H1 (cell line): Measurements from ENCODE around the gene SDC4. TPM values are rescaled to one million over a fixed set of nuclear protein-coding genes. Genes with fewer than 3 reads are reported as not detected.

Experiments
- CTCF ChIA-PET: fragments of 300-600 bp; sonication (Branson Sonifier 250); formaldehyde crosslinking; loops from one replicate; lab custom pipeline; 2021; ENCODE audit not compliant: partially characterized antibody; lab: Charles Lee
- POLR2A ChIA-PET: fragments of 300-600 bp; sonication (Branson Sonifier 250); formaldehyde crosslinking; loops from one replicate; lab custom pipeline; 2021; ENCODE audit warnings: inconsistent platforms; ENCODE audit not compliant: partially characterized antibody; lab: Charles Lee
- DNase-seq, 2 experiments: peaks; one replicate each; pipeline versions ENCODE4 v3.0.0 to v3.0.0-alpha.2; 2010 to 2022; ENCODE audit warnings: low spot score in 2 of 2, low read depth in 1 of 2, mixed read lengths in 1 of 2
- FAIRE-seq: peaks from 2 replicates; lab custom pipeline; 2011; peaks lifted over from hg19 to GRCh38; lab: Jason Lieb, UNC
- H2AFZ ChIP-seq: 2 replicates; pipeline ENCODE4 v1.8.1; 2012; ENCODE audit warnings: low read length, inconsistent platforms
- H2AK5ac ChIP-seq: 2 replicates; pipeline ENCODE4 v1.6.1; 2013; ENCODE audit warnings: low read depth, low read length
- H2BK120ac ChIP-seq: replicated peaks from 2 replicates; pipeline ENCODE3; 2013; ENCODE audit warnings: low read depth, low read length, inconsistent platforms
- H2BK12ac ChIP-seq: 2 replicates; pipeline ENCODE4 v1.6.1; 2013; ENCODE audit warnings: low read depth, low read length
- H2BK15ac ChIP-seq: 2 replicates; pipeline ENCODE4 v1.6.1; 2013; ENCODE audit warnings: low read length
- H2BK20ac ChIP-seq: 2 replicates; pipeline ENCODE4 v1.6.1; 2013; ENCODE audit warnings: low read length
- H2BK5ac ChIP-seq: 2 replicates; pipeline ENCODE4 v1.6.1; 2013; ENCODE audit warnings: low read depth, low read length
- H3K14ac ChIP-seq: 2 replicates; pipeline ENCODE4 v1.6.1; 2013; ENCODE audit warnings: inconsistent platforms; ENCODE audit not compliant: insufficient read length
- H3K18ac ChIP-seq: 2 replicates; pipeline ENCODE4 v1.6.1; 2013; ENCODE audit warnings: low read length; ENCODE audit errors: extremely low read depth
- H3K23ac ChIP-seq: 2 replicates; pipeline ENCODE4 v1.6.1; 2013; ENCODE audit warnings: inconsistent platforms; ENCODE audit not compliant: insufficient read length
- H3K23me2 ChIP-seq: 2 replicates; pipeline ENCODE4 v1.6.1; 2013; ENCODE audit warnings: low read depth, low read length
- H3K27ac ChIP-seq: 2 replicates; pipeline ENCODE4 v1.6.1; 2011; ENCODE audit warnings: low read depth, low read length, inconsistent platforms
- H3K27me3 ChIP-seq, 4 experiments: replicated peaks in 1 of 4; 1 replicate in 1 of 4; 2 replicates in 3 of 4; pipeline versions ENCODE4 v1.6.1 to v1.8.1; 2011 to 2013; ENCODE audit warnings: low read length in 3 of 4, mild to moderate bottlenecking in 3 of 4, inconsistent platforms in 2 of 4, mixed read lengths in 2 of 4, moderate library complexity in 1 of 4; ENCODE audit not compliant: control insufficient read depth in 3 of 4, insufficient read depth in 3 of 4; ENCODE audit errors: extremely low read depth in 1 of 4
- H3K36me3 ChIP-seq, 4 experiments: 2 replicates each; pipeline versions ENCODE4 v1.6.1 to v1.8.1; 2011 to 2013; ENCODE audit warnings: mild to moderate bottlenecking in 4 of 4, low read length in 3 of 4, moderate library complexity in 2 of 4, control low read depth in 1 of 4, inconsistent platforms in 1 of 4; ENCODE audit not compliant: insufficient read depth in 4 of 4, control insufficient read depth in 2 of 4
- H3K4ac ChIP-seq: replicated peaks from 2 replicates; pipeline ENCODE3; 2013; ENCODE audit warnings: low read length, low read depth, mixed read lengths, inconsistent platforms; ENCODE audit not compliant: insufficient read length
- H3K4me1 ChIP-seq, 4 experiments: replicated peaks in 1 of 4; 1 replicate in 1 of 4; 2 replicates in 3 of 4; pipeline versions ENCODE4 v1.6.1 to v1.8.1; 2011 to 2013; ENCODE audit warnings: low read length in 3 of 4, inconsistent platforms in 2 of 4, mixed read lengths in 1 of 4; ENCODE audit not compliant: insufficient read depth in 4 of 4, control insufficient read depth in 3 of 4
- H3K4me2 ChIP-seq, 2 experiments: 2 replicates each; pipeline versions ENCODE4 v1.6.1 to v1.8.1; 2011 to 2013; ENCODE audit warnings: low read depth in 2 of 2, low read length in 2 of 2, control low read depth in 1 of 2, inconsistent platforms in 1 of 2, mild to moderate bottlenecking in 1 of 2; ENCODE audit not compliant: insufficient read depth in 1 of 2
- H3K4me3 ChIP-seq, 4 experiments: fragments of 200-600, 300-600 bp in 1 of 4; sonication (generic), shearing (Covaris generic), sonication (Bioruptor Twin) in 1 of 4; 2 replicates each; pipeline versions ENCODE4 v1.5.1 to v1.8.1; 2011 to 2016; ENCODE audit warnings: low read length in 4 of 4, low read depth in 3 of 4, control low read depth in 2 of 4, inconsistent platforms in 2 of 4, mild to moderate bottlenecking in 2 of 4, mixed read lengths in 1 of 4, moderate library complexity in 1 of 4; ENCODE audit not compliant: insufficient read depth in 2 of 4; ENCODE audit errors: extremely low read depth in 1 of 4
- H3K56ac ChIP-seq: replicated peaks from 2 replicates; pipeline ENCODE3; 2013; ENCODE audit warnings: low read depth, mild to moderate bottlenecking, mixed read lengths, low read length, inconsistent platforms; ENCODE audit not compliant: insufficient read length
- H3K79me1 ChIP-seq: 2 replicates; pipeline ENCODE4 v1.6.1; 2013; ENCODE audit warnings: low read depth, low read length, control low read depth
- H3K79me2 ChIP-seq, 2 experiments: 2 replicates each; pipeline versions ENCODE4 v1.6.1 to v1.8.1; 2012 to 2013; ENCODE audit warnings: low read length in 2 of 2, mild to moderate bottlenecking in 2 of 2, inconsistent platforms in 1 of 2; ENCODE audit not compliant: insufficient read depth in 2 of 2, control insufficient read depth in 1 of 2
- H3K9ac ChIP-seq, 4 experiments: replicated peaks in 1 of 4; 1 replicate in 1 of 4; 2 replicates in 3 of 4; pipeline versions ENCODE4 v1.6.1 to v1.8.1; 2011 to 2013; ENCODE audit warnings: low read depth in 3 of 4, low read length in 3 of 4, control low read depth in 2 of 4, mild to moderate bottlenecking in 2 of 4, moderate library complexity in 2 of 4, inconsistent platforms in 1 of 4; ENCODE audit errors: extremely low read depth in 1 of 4
- H3K9me3 ChIP-seq, 2 experiments: 2 replicates each; pipeline versions ENCODE4 v1.6.1 to v1.8.1; 2012 to 2013; ENCODE audit warnings: mild to moderate bottlenecking in 2 of 2, moderate library complexity in 2 of 2, control low read depth in 1 of 2, inconsistent platforms in 1 of 2, low read depth in 1 of 2, low read length in 1 of 2, mixed read lengths in 1 of 2; ENCODE audit not compliant: insufficient read depth in 2 of 2
- H4K20me1 ChIP-seq, 2 experiments: replicated peaks in 1 of 2; 2 replicates each; pipeline versions ENCODE3 to v1.8.1; 2011 to 2013; ENCODE audit warnings: inconsistent platforms in 2 of 2, low read length in 2 of 2, mild to moderate bottlenecking in 1 of 2; ENCODE audit not compliant: insufficient read depth in 2 of 2, control insufficient read depth in 1 of 2
- H4K5ac ChIP-seq: 2 replicates; pipeline ENCODE4 v1.6.1; 2013; ENCODE audit warnings: low read length, low read depth, mixed read lengths, inconsistent platforms; ENCODE audit not compliant: insufficient read length
- H4K8ac ChIP-seq: 2 replicates; pipeline ENCODE4 v1.8.0; 2013; ENCODE audit warnings: mild to moderate bottlenecking, moderate library complexity, low read length, inconsistent platforms; ENCODE audit not compliant: insufficient read depth; ENCODE audit errors: extremely low read depth
- H4K91ac ChIP-seq: replicated peaks from 2 replicates; pipeline ENCODE3; 2013; ENCODE audit warnings: low read length, mixed read lengths, inconsistent platforms; ENCODE audit not compliant: insufficient read length
- BRCA1 ChIP-seq: IDR thresholded peaks from 2 replicates; pipeline ENCODE4 v1.6.1; 2012; ENCODE audit warnings: low read depth, low read length, improper control_type of control experiment
- CBX8 ChIP-seq: fragments of 300-800, 300-1000 bp; sonication (generic); IDR thresholded peaks from 2 replicates; pipeline ENCODE4 v1.7.1; 2016; ENCODE audit warnings: low read depth, low read length, borderline replicate concordance
- CHD1 ChIP-seq: IDR thresholded peaks from 2 replicates; pipeline ENCODE4 v1.6.1; 2012; ENCODE audit warnings: low read depth, low read length, improper control_type of control experiment
- CHD2 ChIP-seq: IDR thresholded peaks from 2 replicates; pipeline ENCODE4 v1.6.1; 2012; ENCODE audit warnings: low read length, improper control_type of control experiment
- CTBP2 ChIP-seq: IDR thresholded peaks from 2 replicates; pipeline ENCODE4 v1.7.0; 2011; ENCODE audit warnings: borderline replicate concordance, mild to moderate bottlenecking, moderate library complexity, mixed read lengths, low read length; ENCODE audit not compliant: insufficient read depth, insufficient read length
- GABPA ChIP-seq: IDR thresholded peaks from 2 replicates; pipeline ENCODE4 v1.6.1; 2011; ENCODE audit warnings: mild to moderate bottlenecking, low read length, moderate library complexity, borderline replicate concordance; ENCODE audit not compliant: insufficient read depth
- GTF2F1 ChIP-seq: IDR thresholded peaks from 2 replicates; pipeline ENCODE4 v1.6.1; 2012; ENCODE audit warnings: low read depth, low read length, improper control_type of control experiment, borderline replicate concordance
- KDM1A ChIP-seq: fragments of 200-600, 300-600 bp; sonication (generic); IDR thresholded peaks from 2 replicates; pipeline ENCODE4 v1.7.1; 2016; ENCODE audit warnings: mild to moderate bottlenecking, low read length, borderline replicate concordance
- PHF8 ChIP-seq: fragments of 200-600 bp; sonication (generic); conservative IDR thresholded peaks from 2 replicates; pipeline ENCODE4 v1.7.1; 2012; ENCODE audit warnings: low read depth, mild to moderate bottlenecking, inconsistent platforms, low read length, moderate library complexity
- RAD21 ChIP-seq, 2 experiments: IDR thresholded peaks in 1 of 2; conservative IDR thresholded peaks in 1 of 2; 2 replicates each; pipeline ENCODE4 v1.6.1; 2011; ENCODE audit warnings: low read depth in 2 of 2, low read length in 2 of 2, improper control_type of control experiment in 1 of 2, inconsistent platforms in 1 of 2, mild to moderate bottlenecking in 1 of 2, moderate library complexity in 1 of 2
- SP2 ChIP-seq: IDR thresholded peaks from 2 replicates; pipeline ENCODE4 v1.6.1; 2012; ENCODE audit warnings: mild to moderate bottlenecking, low read length, inconsistent platforms
- WGBS, 2 experiments: shearing (Covaris generic) in 1 of 2; methylation state at CpG; one replicate each; pipeline versions ENCODE4 v1.1.6 to v1.1.7; 2013 to 2015; ENCODE audit warnings: low lambda C conversion rate in 2 of 2, mixed read lengths in 2 of 2, inconsistent platforms in 1 of 2, low coverage in 1 of 2, missing lambda C conversion rate in 1 of 2; ENCODE audit not compliant: insufficient replicate concordance in 2 of 2, insufficient coverage in 1 of 2, insufficient read length in 1 of 2; ENCODE audit errors: extremely low coverage in 1 of 2, missing lambda C conversion rate in 1 of 2; 5-methylcytosine and 5-hydroxymethylcytosine counted together
- polyA plus RNA-seq, 7 experiments: library from polyadenylated mRNA; depleted of rRNA in 3 of 7; stranded (reverse) in 5 of 7; unstranded in 2 of 7; fragments of >200 nt in 5 of 7; fragments of 200-250 nt in 2 of 7; gene quantifications; 1 replicate in 5 of 7; 2 replicates in 1 of 7; 4 replicates in 1 of 7; pipeline versions ENCODE4 v1.2.1 to v1.2.3, GENCODE V29; 2011 to 2013; ENCODE audit warnings: missing spikeins in 2 of 7, mixed read lengths in 2 of 7
- total RNA-seq: library from RNA; stranded (reverse); fragmentation: NEBNext Ultra II Directional; extraction: Animal tissue kit (Norgen Biotek cat#: 25700); gene quantifications from 2 replicates; pipeline ENCODE4 v1.2.1, GENCODE V29; 2021

SDC4 gene
- total and polyA plus RNA-seq, 2 of the 8 experiments (the other 6 are each of a cell fraction or from before 2014, with no cell fraction given) = 34.6 to 60.2 TPM

GRCh38 chr20:45354423-45355208, 6.4 kb upstream of the SDC4 start:
- H3K4me1 ChIP-seq = peaks cover 0 to 11% (median 5%) of the 10 kb centered on the region in 4 experiments; a peak in 4 of 7 replicates
- no peaks in the 10 kb centered on the region for H3K9me3 ChIP-seq
- H3K79me1 ChIP-seq = no peaks in the 10 kb centered on the region
- no peak for FAIRE-seq
- no peak overlapping the region for H3K23ac ChIP-seq
- H3K4ac ChIP-seq = no peak overlapping the region
- no peaks in the 10 kb centered on the region for H4K20me1 ChIP-seq
- no peak overlapping the region for H2BK5ac ChIP-seq
- no peak overlapping the region for H2AK5ac ChIP-seq
- H3K27me3 ChIP-seq = no peaks in the 10 kb centered on the region
- H4K8ac ChIP-seq = no peak overlapping the region
- no peak overlapping the region for H2BK12ac ChIP-seq
- H3K36me3 ChIP-seq = no peaks in the 10 kb centered on the region
- H3K4me3 ChIP-seq = no peak overlapping the region
- no peak overlapping the region for H2AFZ ChIP-seq
- no peak overlapping the region for H3K27ac ChIP-seq
- no peaks in the 10 kb centered on the region for H3K79me2 ChIP-seq
- DNase-seq = no peak
- no peak overlapping the region for H2BK20ac ChIP-seq
- H3K18ac ChIP-seq = no peak overlapping the region
- H2BK15ac ChIP-seq = no peak overlapping the region; the same call in 1 of the 2 replicates
- no peak overlapping the region for H4K91ac ChIP-seq
- ChIA-PET CTCF (interaction anchor here (0.7 to 2.4 kb wide), 8 partner anchors 11 to 95 kb away, joined by 3 to 12 read pairs (median 4); no protein-coding TSS in a partner anchor), POLR2A (interaction anchor here (0.7 to 13.2 kb wide), 4 partner anchors 8 to 61 kb away, joined by 3 to 113 read pairs (median 4); partner anchors contain the start of gene SDC4)
- no peak overlapping the region for H3K14ac ChIP-seq
- H3K4me2 ChIP-seq = no peak overlapping the region
- no peak overlapping the region for H4K5ac ChIP-seq
- no peak overlapping the region for H3K56ac ChIP-seq
- H2BK120ac ChIP-seq = no peak overlapping the region
- H3K9ac ChIP-seq = no peak overlapping the region
- WGBS, 2 experiments = 79% methylated on average over 9 of the region's 9 CpGs; no CpG with 5 or more reads in 1 of the 2 experiments
- no peaks in the 10 kb centered on the region for H3K23me2 ChIP-seq
- no peak for TF ChIP-seq GABPA
- no peak for TF ChIP-seq CHD1
- no peak for TF ChIP-seq SP2
- no peak for TF ChIP-seq RAD21 (IDR thresholded peaks at IDR 0.05 in 1 of 2, conservative IDR thresholded peaks at IDR 0.05 in 1 of 2; ENCODE audit: low read depth in 2 of 2, low read length in 2 of 2)
- TF ChIP-seq GTF2F1 = no peak
- no peak for TF ChIP-seq KDM1A
- no peak for TF ChIP-seq PHF8
- TF ChIP-seq CTBP2 = no peak
- TF ChIP-seq BRCA1 = no peak
- TF ChIP-seq CBX8 = no peak
- TF ChIP-seq CHD2 = no peak
